ENCODE results near the gene EFNA1. TPM values are rescaled to one million over a fixed set of nuclear protein-coding genes. Genes with fewer than 3 reads are reported as not detected.

Gene EFNA1
- total and polyA plus RNA-seq, 2 of the 13 experiments (the other 11 are each of a cell fraction or from before 2014, with no cell fraction given), result 81.8 to 874 TPM

DNA sequence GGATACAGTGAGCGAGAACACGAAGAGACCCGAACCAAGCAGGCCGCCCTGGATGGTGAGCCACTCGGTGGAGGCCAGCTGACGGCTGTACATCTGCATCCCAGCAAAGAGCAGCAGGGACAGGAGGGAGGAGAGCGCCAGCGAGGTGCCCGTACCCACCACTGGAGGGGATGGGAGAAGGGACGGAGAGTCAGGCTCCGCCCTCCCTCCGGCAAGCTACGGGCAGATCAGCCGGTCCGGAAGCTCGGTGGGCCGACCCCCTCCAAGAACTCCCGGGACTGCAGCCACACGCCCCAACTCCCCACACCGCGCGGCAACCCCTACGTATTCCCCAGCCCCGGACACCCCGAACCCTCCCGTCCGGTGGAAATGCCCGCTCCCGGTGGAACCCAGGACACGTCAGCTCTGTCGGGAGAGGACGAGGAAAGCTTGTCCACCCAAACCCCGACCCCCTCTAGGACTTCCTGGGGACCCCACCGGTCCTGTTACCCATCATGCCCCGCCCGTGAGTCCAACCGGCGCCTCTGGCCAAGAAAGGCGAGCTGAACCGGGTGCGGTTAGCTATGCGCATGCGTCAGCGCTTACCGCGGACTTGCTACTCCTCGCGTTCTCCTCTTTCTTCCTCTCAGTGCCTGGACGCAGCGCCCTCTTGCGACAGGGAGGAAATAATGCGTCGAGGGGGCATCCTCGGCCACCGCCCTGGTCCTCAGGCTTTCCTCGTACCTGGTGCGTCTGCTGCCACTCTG is 45.2 kb downstream of the EFNA1 start, which contains the start of gene KRTCAP2 (continued):
- TF ChIP-seq NCOA5 (CRISPR knock-in tag; IDR thresholded peaks at IDR 0.05) (no peak), MTF1 (CRISPR knock-in tag; IDR thresholded peaks at IDR 0.05) (no peak), MATR3 (CRISPR knock-in tag; IDR thresholded peaks at IDR 0.05) (no peak), JDP2 (CRISPR knock-in tag; IDR thresholded peaks at IDR 0.05; ENCODE audit: borderline replicate concordance) (no peak), ZNF557 (CRISPR knock-in tag; IDR thresholded peaks at IDR 0.05) (no peak), ZNF674 (CRISPR knock-in tag; IDR thresholded peaks at IDR 0.05; ENCODE audit: low read depth) (no peak), ZMYM2 (CRISPR knock-in tag; IDR thresholded peaks at IDR 0.05) (no peak), NKX3-1 (CRISPR knock-in tag; IDR thresholded peaks at IDR 0.05) (0 out of 2 replicates have a peak, but pooled peaks have one; percentile 52), NCOA1 (CRISPR knock-in tag; IDR thresholded peaks at IDR 0.05) (no peak), ZNF543 (CRISPR knock-in tag; IDR thresholded peaks at IDR 0.05) (no peak), BHLHE40 (IDR thresholded peaks at IDR 0.05; ENCODE audit: low read length) (no peak), LCORL (IDR thresholded peaks at IDR 0.05) (no peak), LCORL (CRISPR knock-in tag; IDR thresholded peaks at IDR 0.05) (peak; percentile 82), ERF (CRISPR knock-in tag; IDR thresholded peaks at IDR 0.05) (peak; percentile 73), ZNF296 (CRISPR knock-in tag; conservative IDR thresholded peaks at IDR 0.05) (no peak), ZNF101 (CRISPR knock-in tag; IDR thresholded peaks at IDR 0.05; ENCODE audit: borderline replicate concordance, low read depth) (no peak), ZNF260 (CRISPR knock-in tag; IDR thresholded peaks at IDR 0.05; ENCODE audit: borderline replicate concordance, low read depth) (no peak), SAP130 (CRISPR knock-in tag; IDR thresholded peaks at IDR 0.05; ENCODE audit: low read depth) (peak; percentile 83), NPAS2 (CRISPR knock-in tag; IDR thresholded peaks at IDR 0.05; ENCODE audit: borderline replicate concordance) (no peak), THYN1 (CRISPR knock-in tag; IDR thresholded peaks at IDR 0.05; ENCODE audit: borderline replicate concordance, low read depth) (no peak), SPEN (CRISPR knock-in tag; IDR thresholded peaks at IDR 0.05; ENCODE audit: low read depth) (peak; percentile 90), NFYB (CRISPR knock-in tag; IDR thresholded peaks at IDR 0.05) (peak; percentile 56; the same call in 1 of the 2 replicates), SSRP1 (CRISPR knock-in tag; IDR thresholded peaks at IDR 0.05) (no peak), TP53 (CRISPR knock-in tag; conservative IDR thresholded peaks at IDR 0.05) (0 out of 2 replicates have a peak, but pooled peaks have one; percentile 46), ZMAT3 (CRISPR knock-in tag; conservative IDR thresholded peaks at IDR 0.05) (peak; percentile 32; the same call in 1 of the 2 replicates), BCL6 (CRISPR knock-in tag; IDR thresholded peaks at IDR 0.05) (peak; percentile 44)
- TF ChIP-seq, protein P1, sequence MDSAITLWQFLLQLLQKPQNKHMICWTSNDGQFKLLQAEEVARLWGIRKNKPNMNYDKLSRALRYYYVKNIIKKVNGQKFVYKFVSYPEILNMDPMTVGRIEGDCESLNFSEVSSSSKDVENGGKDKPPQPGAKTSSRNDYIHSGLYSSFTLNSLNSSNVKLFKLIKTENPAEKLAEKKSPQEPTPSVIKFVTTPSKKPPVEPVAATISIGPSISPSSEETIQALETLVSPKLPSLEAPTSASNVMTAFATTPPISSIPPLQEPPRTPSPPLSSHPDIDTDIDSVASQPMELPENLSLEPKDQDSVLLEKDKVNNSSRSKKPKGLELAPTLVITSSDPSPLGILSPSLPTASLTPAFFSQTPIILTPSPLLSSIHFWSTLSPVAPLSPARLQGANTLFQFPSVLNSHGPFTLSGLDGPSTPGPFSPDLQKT (CRISPR knock-in tag; IDR thresholded peaks at IDR 0.05; ENCODE audit: borderline replicate concordance), result no peak
- TF ChIP-seq, protein P2, sequence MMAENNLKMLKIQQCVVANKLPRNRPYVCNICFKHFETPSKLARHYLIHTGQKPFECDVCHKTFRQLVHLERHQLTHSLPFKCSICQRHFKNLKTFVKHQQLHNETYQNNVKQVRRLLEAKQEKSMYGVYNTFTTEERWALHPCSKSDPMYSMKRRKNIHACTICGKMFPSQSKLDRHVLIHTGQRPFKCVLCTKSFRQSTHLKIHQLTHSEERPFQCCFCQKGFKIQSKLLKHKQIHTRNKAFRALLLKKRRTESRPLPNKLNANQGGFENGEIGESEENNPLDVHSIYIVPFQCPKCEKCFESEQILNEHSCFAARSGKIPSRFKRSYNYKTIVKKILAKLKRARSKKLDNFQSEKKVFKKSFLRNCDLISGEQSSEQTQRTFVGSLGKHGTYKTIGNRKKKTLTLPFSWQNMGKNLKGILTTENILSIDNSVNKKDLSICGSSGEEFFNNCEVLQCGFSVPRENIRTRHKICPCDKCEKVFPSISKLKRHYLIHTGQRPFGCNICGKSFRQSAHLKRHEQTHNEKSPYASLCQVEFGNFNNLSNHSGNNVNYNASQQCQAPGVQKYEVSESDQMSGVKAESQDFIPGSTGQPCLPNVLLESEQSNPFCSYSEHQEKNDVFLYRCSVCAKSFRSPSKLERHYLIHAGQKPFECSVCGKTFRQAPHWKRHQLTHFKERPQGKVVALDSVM (CRISPR knock-in tag; IDR thresholded peaks at IDR 0.05), result no peak
- TF ChIP-seq, protein P3, sequence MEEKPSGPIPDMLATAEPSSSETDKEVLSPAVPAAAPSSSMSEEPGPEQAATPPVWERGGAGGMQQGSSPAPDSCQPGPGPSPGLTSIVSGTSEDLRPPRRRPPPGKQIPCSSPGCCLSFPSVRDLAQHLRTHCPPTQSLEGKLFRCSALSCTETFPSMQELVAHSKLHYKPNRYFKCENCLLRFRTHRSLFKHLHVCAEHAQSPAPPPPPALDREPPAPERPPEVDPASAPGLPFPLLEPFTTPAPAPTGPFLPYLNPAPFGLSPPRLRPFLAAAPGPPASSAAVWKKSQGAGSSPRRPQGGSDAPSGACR (CRISPR knock-in tag; IDR thresholded peaks at IDR 0.05), result no peak

All from HepG2 (cell line).